SK-N-MC (cell line): ENCODE results near the gene KDM5B.

Experiments
- EZH2 ChIP-seq: fragments of 200-600 bp; sonication (generic); IDR thresholded peaks from one replicate; pipeline ENCODE4 v1.6.1; 2017; ENCODE audit warnings: antibody characterized with exemption
- FOXP2 ChIP-seq: optimal IDR thresholded peaks from 2 replicates; pipeline ENCODE3; 2011; ENCODE audit warnings: mild to moderate bottlenecking, moderate library complexity; ENCODE audit not compliant: insufficient read depth; ENCODE audit errors: extremely low read length, control extremely low read depth
- POLR2AphosphoS5 ChIP-seq: IDR thresholded peaks from 2 replicates; pipeline ENCODE4 v1.6.1; 2012; ENCODE audit warnings: mild to moderate bottlenecking, low read depth, low read length, borderline replicate concordance

DNA sequence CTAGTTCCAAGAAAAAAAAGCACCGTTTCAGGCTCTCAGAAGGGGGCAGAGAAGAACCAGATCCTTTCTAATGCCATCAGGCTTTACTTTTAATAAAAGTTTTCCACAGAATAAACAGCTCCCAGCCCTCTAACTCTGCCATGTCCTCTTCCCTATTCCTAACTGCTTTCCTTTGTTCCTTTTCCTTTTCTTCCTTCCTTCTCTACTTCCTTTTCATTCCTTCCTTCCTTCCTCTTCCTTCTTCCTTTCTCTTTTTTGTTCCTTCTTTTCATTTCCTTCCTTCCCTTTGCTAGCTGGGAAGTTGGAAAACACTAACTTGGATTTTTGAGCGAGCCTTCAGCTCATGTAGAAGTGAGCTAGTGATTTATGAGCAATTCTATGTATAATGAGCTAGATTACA lies 46.2 kb downstream of the KDM5B start:
- TF ChIP-seq FOXP2 (no peak), EZH2 (no peak), POLR2AphosphoS5 (no peak)
